ENCODE data around the gene CHRNA3. TPM values are rescaled to one million over a fixed set of nuclear protein-coding genes. Genes with fewer than 3 reads are reported as not detected.
"Not testable (repeated sequence)": the region's sequence is repeated elsewhere in the genome, so short reads cannot be mapped to it uniquely, and the experiment has no call there.

Gene CHRNA3
- total RNA-seq, 2 donors from 2014 or later = not detected

DNA sequence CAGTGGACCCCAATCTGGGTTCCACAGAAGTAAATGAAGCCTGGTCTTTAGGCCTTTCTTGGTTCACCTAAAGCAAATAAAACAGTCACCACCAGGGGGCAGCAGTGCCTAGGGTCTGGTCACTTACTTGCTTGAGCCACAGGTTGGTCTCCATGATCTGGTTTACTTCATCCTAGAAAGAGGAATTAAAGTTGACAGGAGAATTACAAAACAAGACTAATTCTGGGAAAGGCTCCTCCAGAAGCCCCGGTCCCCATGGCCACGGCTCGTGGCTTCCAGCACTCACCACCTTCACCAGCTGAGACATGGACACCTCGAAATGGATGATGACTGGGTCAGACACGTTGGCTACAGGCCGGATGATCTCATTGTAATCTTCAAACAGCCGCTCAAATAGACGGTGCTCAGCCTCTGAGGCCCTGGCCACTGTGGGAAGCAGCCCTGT, 2.3 kb downstream of the CHRNA3 start:
- peak in 1 of 2 donors; percentile 62 for ATAC-seq
- Mint-ChIP-seq H3K9me3 (no peaks in the 10 kb centered on the region), H3K36me3 (no peaks in the 10 kb centered on the region), H3K4me3 (no peak overlapping the region), H3K27ac (no peak overlapping the region), H3K27me3 (peaks cover 29% of the 10 kb centered on the region in 2 donors), H3K4me1 (ENCODE audit: low read depth in 2 of 2) (peaks cover 0 to 3% of the 10 kb centered on the region in 2 donors)
- peak; percentile 81 for DNase-seq (ENCODE audit: low spot score)

DNA sequence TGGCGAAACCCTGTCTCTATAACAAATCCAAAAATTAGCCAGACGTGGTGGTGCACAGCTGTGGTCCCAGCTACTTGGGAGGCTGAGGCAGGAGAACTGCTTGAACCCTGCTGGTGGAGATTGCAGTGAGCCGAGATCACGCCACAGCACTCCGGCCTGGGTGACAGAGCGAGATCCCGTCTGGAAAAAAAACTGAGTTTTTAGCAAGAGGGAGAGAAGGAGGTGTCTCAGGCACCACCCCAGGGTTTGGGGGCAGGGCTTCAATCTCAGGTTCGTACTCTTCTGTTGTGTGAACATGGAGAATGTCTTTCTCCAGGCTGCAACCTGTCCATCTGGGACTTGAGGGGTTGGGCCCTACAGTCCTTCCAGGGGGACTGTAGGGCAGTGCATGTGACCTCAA, 2.7 kb downstream of the CHRNA3 start:
- Mint-ChIP-seq H3K9me3 (no peaks in the 10 kb centered on the region), H3K4me3 (no peak overlapping the region), H3K27me3 (peaks cover 25 to 26% of the 10 kb centered on the region in 2 donors), H3K36me3 (no peaks in the 10 kb centered on the region), H3K27ac (no peak overlapping the region), H3K4me1 (ENCODE audit: low read depth in 2 of 2) (peaks cover 0 to 3% of the 10 kb centered on the region in 2 donors)
- no peak for DNase-seq (ENCODE audit: low spot score)
- ATAC-seq = no peak

DNA sequence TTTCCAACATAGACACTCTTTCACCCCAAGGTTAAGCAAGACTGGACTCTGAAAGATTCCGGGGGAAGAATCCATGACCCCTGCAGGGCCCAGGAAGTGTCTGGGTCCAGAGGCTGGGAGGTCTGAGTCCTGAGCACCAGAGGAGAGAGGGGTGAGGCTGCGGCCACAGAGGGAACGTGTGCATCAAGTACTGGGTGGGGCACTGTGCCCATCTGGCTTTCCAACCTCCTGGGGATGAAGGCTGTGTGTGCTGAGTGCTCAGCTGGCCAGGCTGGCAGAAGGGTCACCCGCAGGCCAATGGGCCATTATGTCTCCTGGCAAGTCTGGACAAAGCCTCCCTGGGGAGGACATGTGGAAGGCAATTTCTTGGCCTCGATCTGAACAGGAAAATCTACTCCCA, 3.3 kb downstream of the CHRNA3 start:
- Mint-ChIP-seq H3K4me1 (ENCODE audit: low read depth in 2 of 2) (peaks cover 0 to 3% of the 10 kb centered on the region in 2 donors), H3K9me3 (no peaks in the 10 kb centered on the region), H3K36me3 (no peaks in the 10 kb centered on the region), H3K27me3 (peaks cover 20 to 24% of the 10 kb centered on the region in 2 donors), H3K27ac (no peak overlapping the region), H3K4me3 (no peak overlapping the region)
- no peak for ATAC-seq
- no peak for DNase-seq (ENCODE audit: low spot score)

DNA sequence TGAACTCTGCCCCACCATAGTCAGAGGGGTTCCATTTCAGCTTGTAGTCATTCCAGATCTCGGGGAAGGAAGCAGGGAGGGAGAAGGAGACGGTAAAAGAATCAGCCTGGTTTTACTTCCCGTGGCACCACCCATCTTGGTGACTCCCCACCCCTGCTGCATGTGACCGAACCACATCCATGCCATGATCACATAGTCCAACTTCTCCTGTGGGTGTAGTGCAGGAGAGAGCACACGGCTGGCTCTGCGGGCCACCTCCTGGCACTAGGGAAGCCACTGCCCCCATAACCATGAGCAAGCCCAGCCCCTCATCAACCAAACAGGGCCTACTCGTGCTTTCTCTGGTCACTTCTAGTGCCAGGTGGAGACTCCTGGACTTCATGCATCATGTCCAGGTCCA, 3.7 kb downstream of the CHRNA3 start:
- ATAC-seq (no peak), DNase-seq (ENCODE audit: low spot score) (no peak)
- no peak overlapping the region for H3K27ac Mint-ChIP-seq
- no peak overlapping the region for H3K4me3 Mint-ChIP-seq
- H3K36me3 Mint-ChIP-seq = no peaks in the 10 kb centered on the region
- H3K4me1 Mint-ChIP-seq (ENCODE audit: low read depth in 2 of 2) = peaks cover 0 to 3% of the 10 kb centered on the region in 2 donors
- peaks cover 16 to 19% of the 10 kb centered on the region in 2 donors for H3K27me3 Mint-ChIP-seq
- no peaks in the 10 kb centered on the region for H3K9me3 Mint-ChIP-seq

DNA sequence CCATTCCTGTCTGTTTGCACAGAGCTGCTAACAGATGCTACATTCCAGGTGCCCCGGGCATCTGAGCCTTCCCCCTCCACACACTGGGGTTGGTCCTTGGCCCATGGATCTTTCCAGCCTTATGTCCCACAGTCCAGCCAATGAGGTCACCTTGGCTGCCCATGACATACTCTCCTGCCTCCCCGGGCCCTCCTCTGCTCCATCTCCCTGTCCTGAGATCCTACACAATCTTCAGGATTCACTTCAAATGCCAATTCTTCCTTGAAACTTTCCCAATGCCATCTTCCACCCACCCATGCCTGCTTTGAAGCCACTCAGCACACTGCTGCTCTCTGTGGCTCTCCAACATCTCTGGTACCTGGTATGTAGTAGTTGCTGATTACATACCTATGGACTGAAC, 4.3 kb downstream of the CHRNA3 start:
- no peak overlapping the region for H3K4me3 Mint-ChIP-seq
- H3K36me3 Mint-ChIP-seq = no peaks in the 10 kb centered on the region
- H3K4me1 Mint-ChIP-seq (ENCODE audit: low read depth in 2 of 2) = peaks cover 0 to 3% of the 10 kb centered on the region in 2 donors
- no peak overlapping the region for H3K27ac Mint-ChIP-seq
- peaks cover 10 to 15% of the 10 kb centered on the region in 2 donors for H3K27me3 Mint-ChIP-seq
- no peaks in the 10 kb centered on the region for H3K9me3 Mint-ChIP-seq
- no peak for ATAC-seq
- DNase-seq (ENCODE audit: low spot score) = no peak

DNA sequence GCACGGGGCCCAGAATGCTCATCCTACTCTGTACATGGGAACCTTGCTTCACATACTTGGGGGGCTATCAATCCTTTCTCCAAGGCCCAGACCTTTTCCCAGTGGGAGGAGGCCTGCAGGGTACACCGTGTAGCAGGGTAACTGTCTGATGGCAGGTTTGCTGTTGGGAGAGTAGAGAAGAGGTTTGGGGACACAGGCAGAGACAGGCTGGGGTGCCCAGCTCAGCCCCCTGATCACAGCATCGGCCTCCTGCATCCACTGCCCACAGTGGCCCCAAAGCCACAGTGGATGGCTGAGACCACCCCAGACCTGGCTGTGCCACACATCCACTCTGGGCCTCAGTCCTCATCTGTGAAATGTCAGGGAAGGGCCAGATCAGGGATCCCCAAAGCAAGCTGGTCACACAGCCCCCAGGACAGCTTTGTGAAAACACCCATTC, 5.6 kb downstream of the CHRNA3 start:
- H3K4me1 Mint-ChIP-seq (ENCODE audit: low read depth in 2 of 2) = peaks cover 0 to 3% of the 10 kb centered on the region in 2 donors
- H3K36me3 Mint-ChIP-seq = no peaks in the 10 kb centered on the region
- ATAC-seq = peak; percentile 32 to 50
- H3K27me3 Mint-ChIP-seq = peaks cover 9 to 15% of the 10 kb centered on the region in 2 donors
- H3K4me3 Mint-ChIP-seq = no peak overlapping the region
- no peak overlapping the region for H3K27ac Mint-ChIP-seq
- DNase-seq (ENCODE audit: low spot score) = no peak
- no peaks in the 10 kb centered on the region for H3K9me3 Mint-ChIP-seq

DNA sequence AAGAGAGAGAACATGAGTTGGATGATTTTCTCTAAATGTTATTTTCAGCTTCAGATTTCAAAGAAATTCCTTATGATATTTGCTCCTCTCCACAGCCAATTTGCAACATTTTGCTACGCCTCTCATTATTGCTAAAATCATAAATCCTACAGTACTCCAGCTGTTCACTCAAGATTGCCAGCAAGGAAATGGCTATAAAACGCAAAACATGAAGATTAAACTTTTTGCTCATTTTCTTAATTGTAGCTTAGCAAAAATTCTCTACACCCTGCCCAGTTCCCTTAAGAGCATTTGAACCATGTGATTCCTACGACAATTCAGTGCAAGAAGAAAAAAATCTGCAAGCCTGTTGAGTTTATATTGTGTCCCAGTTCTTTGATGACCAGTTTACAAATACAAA, 6.8 kb downstream of the CHRNA3 start:
- Mint-ChIP-seq H3K27me3 (peaks cover 11 to 18% of the 10 kb centered on the region in 2 donors), H3K4me1 (ENCODE audit: low read depth in 2 of 2) (peaks cover 0 to 3% of the 10 kb centered on the region in 2 donors), H3K27ac (no peak overlapping the region), H3K9me3 (no peaks in the 10 kb centered on the region), H3K36me3 (no peaks in the 10 kb centered on the region), H3K4me3 (no peak overlapping the region)
- ATAC-seq (no peak), DNase-seq (ENCODE audit: low spot score) (no peak)

DNA sequence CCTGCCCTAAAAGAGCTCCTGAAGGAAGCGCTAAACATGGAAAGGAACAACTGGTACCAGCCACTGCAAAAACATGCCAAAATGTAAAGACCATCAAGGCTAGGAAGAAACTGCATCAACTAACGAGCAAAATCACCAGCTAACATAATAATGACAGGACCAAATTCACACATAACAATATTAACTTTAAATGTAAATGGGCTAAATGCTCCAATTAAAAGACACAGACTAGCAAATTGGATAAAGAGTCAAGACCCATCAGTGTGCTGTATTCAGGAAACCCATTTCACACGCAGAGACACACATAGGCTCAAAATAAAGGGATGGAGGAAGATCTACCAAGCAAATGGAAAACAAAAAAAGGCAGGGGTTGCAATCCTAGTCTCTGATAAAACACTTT, 11.2 kb downstream of the CHRNA3 start:
- not testable (repeated sequence) for H3K4me1 Mint-ChIP-seq (ENCODE audit: low read depth in 2 of 2); H3K36me3 Mint-ChIP-seq; H3K9me3 Mint-ChIP-seq; DNase-seq (ENCODE audit: low spot score); H3K27ac Mint-ChIP-seq; H3K4me3 Mint-ChIP-seq; ATAC-seq
- peaks cover 21 to 29% of the 10 kb centered on the region in 2 donors for H3K27me3 Mint-ChIP-seq

DNA sequence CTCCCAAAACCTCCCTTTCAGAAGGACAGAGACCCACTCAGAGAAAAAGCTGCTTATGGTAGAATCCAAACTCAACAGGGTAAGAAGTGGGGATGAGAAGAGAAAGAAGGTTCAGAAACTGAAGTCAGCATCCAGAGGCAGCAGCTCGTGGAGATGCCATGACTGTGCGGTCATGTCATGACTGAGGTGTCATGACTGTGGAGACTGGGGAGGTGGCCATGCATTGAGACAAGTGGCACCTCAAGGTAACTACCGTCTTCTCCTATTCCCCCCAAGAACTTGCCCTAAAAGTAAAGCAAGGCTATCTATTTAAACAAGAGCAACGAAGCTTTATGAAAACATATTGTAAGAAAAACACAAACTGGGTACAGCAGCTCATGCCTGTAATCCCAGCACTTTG, 15.1 kb downstream of the CHRNA3 start:
- Mint-ChIP-seq H3K36me3 (no peaks in the 10 kb centered on the region), H3K9me3 (no peaks in the 10 kb centered on the region), H3K4me3 (no peak overlapping the region), H3K27me3 (peaks cover 35 to 38% of the 10 kb centered on the region in 2 donors), H3K27ac (no peak overlapping the region), H3K4me1 (ENCODE audit: low read depth in 2 of 2) (no peaks in the 10 kb centered on the region)
- DNase-seq (ENCODE audit: low spot score) (no peak), ATAC-seq (no peak)

DNA sequence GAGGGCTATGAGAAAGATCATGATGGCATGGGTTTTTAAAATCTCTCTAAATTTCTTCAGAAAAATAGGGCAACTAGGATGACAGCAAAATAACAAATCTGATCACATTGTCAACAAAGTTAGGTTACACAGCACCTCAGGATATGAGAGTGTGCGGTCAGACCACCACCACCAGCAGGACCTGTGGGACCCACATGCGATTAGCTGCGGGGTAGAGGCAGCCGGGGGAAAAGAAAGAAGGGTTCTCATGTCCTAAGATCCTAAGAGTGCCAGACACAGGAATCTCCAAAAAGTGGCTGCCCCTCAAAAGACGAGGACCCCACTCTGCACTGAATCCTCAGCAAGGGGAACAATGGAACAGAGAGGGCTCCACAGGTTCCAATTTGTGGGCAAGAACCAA, 15.6 kb downstream of the CHRNA3 start:
- H3K27me3 Mint-ChIP-seq = peaks cover 33 to 36% of the 10 kb centered on the region in 2 donors
- H3K4me1 Mint-ChIP-seq (ENCODE audit: low read depth in 2 of 2) = no peaks in the 10 kb centered on the region
- no peaks in the 10 kb centered on the region for H3K36me3 Mint-ChIP-seq
- H3K4me3 Mint-ChIP-seq = no peak overlapping the region
- H3K9me3 Mint-ChIP-seq = no peaks in the 10 kb centered on the region
- no peak overlapping the region for H3K27ac Mint-ChIP-seq
- DNase-seq (ENCODE audit: low spot score) (no peak), ATAC-seq (no peak)

DNA sequence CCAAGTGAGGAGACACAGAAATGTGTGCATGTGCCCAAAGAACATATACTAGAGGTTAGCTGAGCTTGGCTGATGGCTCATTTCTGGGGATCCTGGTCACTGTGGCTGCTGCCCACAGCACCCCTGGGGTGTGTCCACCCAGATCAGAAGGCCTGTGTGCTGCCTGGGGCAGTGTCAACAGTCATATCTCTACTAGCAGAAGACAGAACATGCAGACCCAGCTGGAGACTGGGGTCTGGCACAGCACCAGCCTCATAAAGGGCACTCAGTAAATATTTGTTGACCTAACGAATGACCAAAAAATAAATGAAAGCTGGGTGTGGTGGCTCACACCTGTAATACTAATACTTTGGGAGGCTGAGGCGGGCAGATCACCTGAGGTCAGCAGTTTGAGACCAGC, 16.4 kb downstream of the CHRNA3 start:
- DNase-seq (ENCODE audit: low spot score) (no peak), ATAC-seq (no peak)
- no peak overlapping the region for H3K4me3 Mint-ChIP-seq
- H3K9me3 Mint-ChIP-seq = no peaks in the 10 kb centered on the region
- no peaks in the 10 kb centered on the region for H3K36me3 Mint-ChIP-seq
- H3K4me1 Mint-ChIP-seq (ENCODE audit: low read depth in 2 of 2) = no peaks in the 10 kb centered on the region
- H3K27ac Mint-ChIP-seq = no peak overlapping the region
- peaks cover 26 to 33% of the 10 kb centered on the region in 2 donors for H3K27me3 Mint-ChIP-seq

DNA sequence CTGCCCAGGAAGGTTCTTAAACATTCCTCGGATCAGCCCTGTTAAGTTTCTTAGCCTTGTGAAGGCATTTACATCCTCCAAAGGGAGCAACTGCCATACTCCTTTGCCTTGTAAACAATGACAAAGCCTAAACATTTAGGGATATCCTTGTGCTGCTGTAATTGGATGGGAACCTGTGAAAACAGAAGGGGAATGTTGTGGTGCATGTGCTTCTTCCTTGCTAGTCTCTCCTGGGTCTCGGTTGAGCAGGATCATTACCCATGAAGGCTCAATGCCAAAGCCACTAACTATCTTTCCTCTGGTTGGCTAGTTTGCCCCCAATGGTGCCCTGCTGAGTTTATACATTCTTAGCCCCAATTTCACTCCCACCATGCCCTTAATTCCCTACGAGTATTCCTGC, 17.3 kb downstream of the CHRNA3 start:
- H3K27me3 Mint-ChIP-seq = peaks cover 24 to 30% of the 10 kb centered on the region in 2 donors
- ATAC-seq (no peak), DNase-seq (ENCODE audit: low spot score) (no peak)
- no peaks in the 10 kb centered on the region for H3K36me3 Mint-ChIP-seq
- H3K4me3 Mint-ChIP-seq = no peak overlapping the region
- H3K9me3 Mint-ChIP-seq = no peaks in the 10 kb centered on the region
- no peaks in the 10 kb centered on the region for H3K4me1 Mint-ChIP-seq (ENCODE audit: low read depth in 2 of 2)
- H3K27ac Mint-ChIP-seq = no peak overlapping the region

DNA sequence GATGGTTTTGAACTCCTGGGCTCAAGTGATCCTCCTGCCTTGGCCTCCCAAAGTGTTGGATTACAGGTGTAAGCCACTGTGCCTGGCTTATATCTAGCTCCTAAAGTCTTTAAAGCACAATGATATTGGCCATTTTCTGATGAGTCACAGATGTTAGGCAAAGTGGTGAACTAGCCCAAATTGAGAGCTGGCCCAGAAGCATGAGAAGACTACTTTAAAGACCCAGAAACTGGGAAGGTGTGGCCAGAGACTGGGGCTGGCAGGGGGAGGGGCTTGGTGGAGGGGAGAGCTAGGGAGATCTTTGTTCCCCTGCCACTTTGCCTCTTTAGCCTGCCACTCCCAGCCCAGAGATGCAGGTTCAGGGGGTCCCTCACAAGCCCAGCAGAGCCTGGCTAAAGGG, 21.6 kb downstream of the CHRNA3 start:
- H3K27ac Mint-ChIP-seq = no peak overlapping the region
- peaks cover 7 to 13% of the 10 kb centered on the region in 2 donors for H3K27me3 Mint-ChIP-seq
- no peaks in the 10 kb centered on the region for H3K4me1 Mint-ChIP-seq (ENCODE audit: low read depth in 2 of 2)
- no peak for DNase-seq (ENCODE audit: low spot score)
- no peak overlapping the region for H3K4me3 Mint-ChIP-seq
- H3K36me3 Mint-ChIP-seq = no peaks in the 10 kb centered on the region
- no peaks in the 10 kb centered on the region for H3K9me3 Mint-ChIP-seq
- no peak for ATAC-seq

DNA sequence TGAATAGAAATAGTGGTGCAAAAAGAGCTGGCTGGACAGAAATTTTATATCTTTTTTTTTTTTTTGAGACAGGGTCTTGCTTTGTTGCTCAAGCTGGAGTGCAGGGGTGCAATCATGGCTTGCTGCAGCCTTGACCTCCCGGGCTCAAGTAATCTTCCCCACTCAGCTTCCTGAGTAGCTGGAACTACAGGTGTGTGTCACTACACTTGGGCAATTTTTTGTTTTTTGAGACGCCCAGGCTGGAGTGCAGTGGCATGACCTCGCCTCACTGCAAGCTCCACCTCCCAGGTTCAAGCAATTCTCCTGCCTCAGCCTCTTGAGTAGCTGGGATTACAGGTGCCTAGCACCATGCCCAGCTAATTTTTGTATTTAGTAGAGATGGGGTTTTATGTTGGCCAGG, 22.4 kb downstream of the CHRNA3 start:
- peaks cover 3 to 13% of the 10 kb centered on the region in 2 donors for H3K27me3 Mint-ChIP-seq
- H3K9me3 Mint-ChIP-seq = no peaks in the 10 kb centered on the region
- no peak overlapping the region for H3K27ac Mint-ChIP-seq
- DNase-seq (ENCODE audit: low spot score) = no peak
- H3K4me3 Mint-ChIP-seq = no peak overlapping the region
- no peaks in the 10 kb centered on the region for H3K36me3 Mint-ChIP-seq
- no peak for ATAC-seq
- no peaks in the 10 kb centered on the region for H3K4me1 Mint-ChIP-seq (ENCODE audit: low read depth in 2 of 2)

DNA sequence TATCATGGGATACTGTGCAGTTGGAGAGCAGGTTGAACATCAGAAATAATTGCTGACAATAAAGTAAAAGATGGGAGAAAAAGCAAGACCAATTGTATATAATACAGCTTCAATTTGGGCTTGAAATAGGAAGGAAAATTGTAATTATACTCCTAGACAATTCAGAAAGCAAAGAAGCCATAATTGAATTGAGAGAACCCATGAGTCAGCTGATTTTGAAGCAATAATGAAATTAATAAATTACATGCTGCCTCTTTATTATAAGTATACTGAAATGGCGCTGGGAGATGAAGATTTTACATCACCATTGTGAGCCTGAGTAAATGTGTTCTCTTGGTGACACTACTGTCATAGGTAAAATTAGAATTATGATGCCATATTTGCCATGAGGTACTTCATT, 23.2 kb downstream of the CHRNA3 start:
- Mint-ChIP-seq H3K4me3 (no peak overlapping the region), H3K27me3 (peaks cover 0 to 7% of the 10 kb centered on the region in 2 donors), H3K36me3 (no peaks in the 10 kb centered on the region), H3K27ac (no peak overlapping the region), H3K4me1 (ENCODE audit: low read depth in 2 of 2) (no peaks in the 10 kb centered on the region), H3K9me3 (no peaks in the 10 kb centered on the region)
- DNase-seq (ENCODE audit: low spot score) (no peak), ATAC-seq (no peak)
